GM12875 (cell line): Measurements from ENCODE around the gene CMTM4.

Source experiments
- H3K4me3 ChIP-seq: one replicate; pipeline ENCODE4 v1.5.1; 2011; ENCODE audit warnings: low read depth, low read length, control low read depth
- TF ChIP-seq, protein P1 (sequence below): IDR thresholded peaks from 2 replicates; pipeline ENCODE4 v1.5.1; 2011; ENCODE audit warnings: low read depth, mild to moderate bottlenecking, control low read depth, inconsistent platforms, low read length, moderate library complexity, borderline replicate concordance; ENCODE audit not compliant: insufficient read depth

CMTM4 gene

DNA sequence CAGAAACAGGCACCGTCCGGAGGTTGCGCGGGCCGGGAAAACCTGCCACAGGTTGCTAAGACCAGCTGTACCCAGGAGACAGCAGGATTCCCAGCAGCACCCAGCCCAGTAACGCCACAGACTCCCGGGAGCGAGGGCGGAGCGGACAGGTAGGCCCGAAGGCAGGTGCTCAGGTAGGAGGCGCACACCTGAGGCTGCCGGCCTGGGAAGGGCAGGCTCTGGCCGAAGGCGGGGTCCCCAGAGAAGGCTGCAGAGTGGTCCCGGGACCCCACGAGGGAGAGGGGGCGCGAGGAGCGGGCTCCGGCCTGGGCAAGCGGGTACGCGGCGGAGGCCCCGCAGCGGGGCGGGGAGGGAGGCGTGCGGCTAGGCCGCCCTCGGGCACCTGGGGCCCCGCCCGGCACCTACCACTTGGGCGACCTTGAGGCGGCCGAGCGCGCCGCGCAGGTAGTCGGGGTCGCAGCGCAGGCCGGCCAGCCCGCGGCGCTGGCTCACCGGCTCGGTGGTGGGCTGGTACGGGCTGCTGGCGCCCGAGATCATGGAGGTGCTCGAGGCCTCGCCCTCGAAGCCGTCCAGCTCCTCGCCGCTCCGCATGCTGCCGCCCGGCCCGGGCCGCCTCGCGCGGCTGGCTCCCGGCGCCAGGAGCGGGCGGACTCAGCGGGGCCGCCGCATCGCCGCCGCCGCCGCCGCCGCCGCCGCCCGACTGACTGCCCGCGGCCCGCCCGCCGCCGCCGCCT lies 441 bp downstream of the CMTM4 start:
- TF ChIP-seq, protein P1, sequence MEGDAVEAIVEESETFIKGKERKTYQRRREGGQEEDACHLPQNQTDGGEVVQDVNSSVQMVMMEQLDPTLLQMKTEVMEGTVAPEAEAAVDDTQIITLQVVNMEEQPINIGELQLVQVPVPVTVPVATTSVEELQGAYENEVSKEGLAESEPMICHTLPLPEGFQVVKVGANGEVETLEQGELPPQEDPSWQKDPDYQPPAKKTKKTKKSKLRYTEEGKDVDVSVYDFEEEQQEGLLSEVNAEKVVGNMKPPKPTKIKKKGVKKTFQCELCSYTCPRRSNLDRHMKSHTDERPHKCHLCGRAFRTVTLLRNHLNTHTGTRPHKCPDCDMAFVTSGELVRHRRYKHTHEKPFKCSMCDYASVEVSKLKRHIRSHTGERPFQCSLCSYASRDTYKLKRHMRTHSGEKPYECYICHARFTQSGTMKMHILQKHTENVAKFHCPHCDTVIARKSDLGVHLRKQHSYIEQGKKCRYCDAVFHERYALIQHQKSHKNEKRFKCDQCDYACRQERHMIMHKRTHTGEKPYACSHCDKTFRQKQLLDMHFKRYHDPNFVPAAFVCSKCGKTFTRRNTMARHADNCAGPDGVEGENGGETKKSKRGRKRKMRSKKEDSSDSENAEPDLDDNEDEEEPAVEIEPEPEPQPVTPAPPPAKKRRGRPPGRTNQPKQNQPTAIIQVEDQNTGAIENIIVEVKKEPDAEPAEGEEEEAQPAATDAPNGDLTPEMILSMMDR, result no peak
- H3K4me3 ChIP-seq, result peak overlapping the region; percentile 28

DNA sequence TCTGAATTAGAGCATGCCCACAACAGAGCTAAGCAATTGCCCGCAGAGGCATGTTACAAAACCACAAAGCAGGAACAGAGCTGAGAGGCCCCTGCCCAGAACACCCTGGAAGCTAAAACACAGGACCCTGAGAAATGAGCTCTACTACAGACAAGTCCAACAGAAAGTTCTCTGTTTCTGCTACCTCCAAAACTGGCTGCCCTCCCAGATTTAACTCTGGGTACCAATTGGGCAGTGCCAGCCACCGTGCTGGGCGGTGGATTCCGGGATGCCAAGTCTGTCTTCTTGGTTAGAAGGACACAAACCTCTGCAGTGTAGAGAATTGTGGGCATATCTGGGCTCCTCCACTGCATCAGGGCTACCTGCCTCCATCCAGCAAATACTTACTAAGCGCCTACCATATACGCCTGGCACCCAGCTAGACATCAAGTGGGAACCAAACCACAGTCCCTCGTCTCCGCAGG lies 1.0 kb downstream of the CMTM4 start:
- no peak overlapping the region for H3K4me3 ChIP-seq
- TF ChIP-seq, protein P1, result no peak

DNA sequence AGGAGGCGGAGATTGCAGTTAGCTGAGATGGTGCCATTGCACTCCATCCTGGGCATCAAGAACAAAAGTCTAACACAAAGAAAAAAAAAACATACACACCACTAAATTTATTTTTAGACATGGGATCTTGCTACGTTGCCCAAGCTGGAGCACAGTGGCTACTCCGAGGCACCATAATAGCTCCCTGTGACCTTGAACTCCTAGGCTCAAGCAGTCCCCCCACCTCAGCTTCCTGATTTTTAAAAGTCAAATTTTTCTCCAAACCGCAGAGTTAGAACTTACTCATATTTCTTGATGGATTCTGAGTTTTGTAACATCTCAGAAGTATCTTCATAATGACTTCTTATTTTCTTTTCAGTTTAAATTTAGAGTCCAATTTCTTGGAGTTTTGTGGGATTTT lies 3.4 kb downstream of the CMTM4 start:
- TF ChIP-seq, protein P1, result no peak

DNA sequence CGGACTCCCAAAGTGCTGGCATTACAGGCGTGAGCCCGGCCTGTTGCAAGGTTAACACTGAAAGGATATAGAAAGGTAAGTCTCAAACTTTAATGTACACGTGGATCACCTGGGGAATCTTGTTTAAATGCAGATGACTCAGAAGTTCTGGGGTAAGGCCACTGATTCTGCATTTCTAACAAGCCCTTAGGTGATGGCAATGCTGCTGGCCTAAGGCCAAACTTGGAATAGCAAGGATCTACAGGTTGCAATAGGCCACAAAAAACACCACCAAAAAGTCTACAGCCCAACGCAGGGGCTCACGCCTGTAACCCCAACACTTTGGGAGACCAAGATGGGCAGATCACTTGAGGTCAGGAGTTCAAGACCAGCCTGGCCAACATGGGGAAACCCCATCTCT lies 4.2 kb downstream of the CMTM4 start:
- H3K4me3 ChIP-seq, result no peak overlapping the region
- TF ChIP-seq, protein P1, result no peak

More for the DNA sequence above, 3.4 kb downstream of the CMTM4 start:
- H3K4me3 ChIP-seq, result no peak overlapping the region

DNA sequence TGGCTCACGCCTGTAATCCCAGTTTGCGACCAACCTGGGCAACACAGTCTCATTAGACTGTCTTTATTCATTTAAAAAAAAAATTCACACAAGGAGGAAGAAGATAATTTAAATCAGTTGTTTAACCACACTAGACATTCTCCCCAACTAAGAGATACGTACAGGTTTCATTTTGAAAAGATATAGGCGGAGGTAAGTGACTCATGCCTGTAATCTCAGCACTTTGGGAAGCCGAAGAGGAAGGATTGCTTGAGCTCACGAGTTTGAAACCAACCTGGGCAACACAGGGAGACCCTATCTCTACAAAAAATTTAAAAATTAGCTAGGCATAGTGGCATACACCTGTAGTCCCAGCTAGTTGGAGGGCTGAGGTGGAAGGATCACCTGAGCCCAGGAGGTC lies 5.3 kb downstream of the CMTM4 start:
- H3K4me3 ChIP-seq, result no peak overlapping the region
- TF ChIP-seq, protein P1, result no peak

DNA sequence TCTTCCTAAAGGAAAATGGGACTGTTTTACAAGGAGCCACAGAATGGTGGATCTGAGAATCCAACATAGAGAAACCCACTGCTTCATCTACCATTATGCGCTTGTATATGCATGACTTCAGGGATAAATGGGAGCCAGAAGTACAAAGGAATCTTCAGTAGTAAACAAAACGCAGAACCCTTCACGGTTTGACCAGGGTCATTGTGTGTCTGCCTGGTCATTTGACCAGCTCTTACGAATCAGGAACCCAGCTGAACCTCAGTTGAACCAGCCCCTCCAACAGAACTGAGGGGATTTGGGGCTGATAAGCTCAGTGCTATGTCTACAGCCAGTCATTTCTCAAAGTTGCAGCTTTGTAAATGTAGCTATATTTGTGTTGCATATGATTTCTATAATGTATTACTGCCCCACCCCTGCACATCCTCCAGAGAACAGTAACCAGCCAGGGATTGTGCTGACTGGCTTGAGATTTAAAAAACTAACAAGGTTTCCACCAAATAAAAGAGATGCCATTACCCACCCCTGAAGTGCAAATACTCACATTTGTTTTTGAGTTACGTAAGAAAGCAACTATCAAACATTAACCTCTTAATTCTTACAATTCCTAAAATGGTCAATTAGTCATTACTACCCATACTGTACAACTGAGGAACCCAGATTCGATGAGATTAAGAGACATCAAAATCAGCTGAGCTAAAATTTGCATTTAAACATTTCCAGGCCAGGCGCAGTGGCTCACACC lies 6.3 kb downstream of the CMTM4 start:
- no peak overlapping the region for H3K4me3 ChIP-seq
- TF ChIP-seq, protein P1, result no peak
